ENCODE measurements around the gene SPTBN1.

Gene SPTBN1

GRCh38 chr2:54664238-54664786 is 208.2 kb downstream of the SPTBN1 start:
- DNase-seq: no peak

- no peak for DNase-seq
Measured at GRCh38 chr2:54665436-54665856, 209.3 kb downstream of the SPTBN1 start.

- DNase-seq: no peak
Measured at GRCh38 chr2:54666131-54666633, 210.1 kb downstream of the SPTBN1 start.

GRCh38 chr2:54666634-54667265 is 210.6 kb downstream of the SPTBN1 start:
- no peak for DNase-seq

- DNase-seq: no peak
Measured at GRCh38 chr2:54667266-54667639, 211.1 kb downstream of the SPTBN1 start.

- DNase-seq: no peak
Measured at GRCh38 chr2:54667726-54668650, 211.9 kb downstream of the SPTBN1 start.

- DNase-seq: no peak
Measured at GRCh38 chr2:54668711-54669110, 212.6 kb downstream of the SPTBN1 start.

GRCh38 chr2:54669677-54670484 is 213.8 kb downstream of the SPTBN1 start:
- no peak for DNase-seq

- no peak for DNase-seq
Measured at GRCh38 chr2:54670485-54671009, 214.4 kb downstream of the SPTBN1 start.

GRCh38 chr2:54671010-54671409 is 214.9 kb downstream of the SPTBN1 start:
- DNase-seq: no peak

- no peak for DNase-seq
Measured at GRCh38 chr2:54671875-54672589, 215.9 kb downstream of the SPTBN1 start.

- no peak for DNase-seq
Measured at GRCh38 chr2:54672590-54673456, 216.7 kb downstream of the SPTBN1 start.

GRCh38 chr2:54673501-54673998 is 217.4 kb downstream of the SPTBN1 start:
- DNase-seq: no peak

- no peak for DNase-seq
Measured at GRCh38 chr2:54675281-54675680, 219.2 kb downstream of the SPTBN1 start.

GRCh38 chr2:54675738-54676137 is 219.6 kb downstream of the SPTBN1 start:
- no peak for DNase-seq

GRCh38 chr2:54676656-54677055 is 220.5 kb downstream of the SPTBN1 start:
- no peak for DNase-seq

- DNase-seq: no peak
Measured at GRCh38 chr2:54677476-54678265, 221.5 kb downstream of the SPTBN1 start.

GRCh38 chr2:54678719-54679118 is 222.6 kb downstream of the SPTBN1 start:
- DNase-seq: no peak

GRCh38 chr2:54680397-54681041 is 224.4 kb downstream of the SPTBN1 start:
- DNase-seq: no peak
